ENCODE measurements around the gene ZNF579. TPM values are rescaled to one million over a fixed set of nuclear protein-coding genes. Genes with fewer than 3 reads are reported as not detected.

Gene ZNF579
- total RNA-seq, 1 donor from 2014 or later, result 58.0 TPM

GRCh38 chr19:55603581-55604292, 23.1 kb upstream of the ZNF579 start:
- no peak overlapping the region for H3K4me3 ChIP-seq (ENCODE audit: insufficient read depth, low read depth, low read length)

GRCh38 chr19:55603115-55603514, 22.5 kb upstream of the ZNF579 start:
- Histone ChIP-seq H3K27me3 (ENCODE audit: insufficient read depth, low read length) (no peaks in the 10 kb centered on the region), H4K20me1 (ENCODE audit: insufficient read depth, low read length) (peaks cover 19% of the 10 kb centered on the region), H3K4me2 (ENCODE audit: low read length) (no peak overlapping the region), H3K79me2 (ENCODE audit: insufficient read depth, low read length) (peaks cover 32% of the 10 kb centered on the region), H3K9ac (ENCODE audit: low read length) (no peak overlapping the region), H2AFZ (ENCODE audit: low read depth, low read length) (no peak overlapping the region), H3K27ac (ENCODE audit: low read depth, low read length) (no peak overlapping the region), H3K4me3 (ENCODE audit: insufficient read depth, low read depth, low read length) (no peak overlapping the region), H3K9me3 (ENCODE audit: insufficient read depth, low read depth, low read length) (no peaks in the 10 kb centered on the region), H3K36me3 (ENCODE audit: insufficient read depth, low read length) (no peaks in the 10 kb centered on the region), H3K4me1 (ENCODE audit: insufficient read depth, low read length) (peaks cover 14% of the 10 kb centered on the region)
- Mint-ChIP-seq H3K27me3 (ENCODE audit: low read depth, unreplicated experiment) (no peaks in the 10 kb centered on the region), H3K9me3 (ENCODE audit: unreplicated experiment) (peaks cover 5% of the 10 kb centered on the region), H3K27ac (ENCODE audit: unreplicated experiment) (no peak overlapping the region), H3K4me1 (ENCODE audit: low read depth, unreplicated experiment) (peaks cover 19% of the 10 kb centered on the region), H3K4me3 (ENCODE audit: unreplicated experiment) (no peak overlapping the region), H3K36me3 (ENCODE audit: low read depth, unreplicated experiment) (peaks cover 7% of the 10 kb centered on the region)
- FAIRE-seq (no peak), DNase-seq (ENCODE audit: low read depth) (no peak)
- TF ChIP-seq CTCF (IDR thresholded peaks at IDR 0.05; ENCODE audit: insufficient read depth, low read depth, low read length) (no peak), EZH2 (IDR thresholded peaks at IDR 0.05; ENCODE audit: insufficient read depth, low read length) (no peak)

More at GRCh38 chr19:55603581-55604292, 23.1 kb upstream of the ZNF579 start:
- Histone ChIP-seq H3K36me3 (ENCODE audit: insufficient read depth, low read length) (no peaks in the 10 kb centered on the region), H3K9me3 (ENCODE audit: insufficient read depth, low read depth, low read length) (no peaks in the 10 kb centered on the region), H3K27ac (ENCODE audit: low read depth, low read length) (no peak overlapping the region), H2AFZ (ENCODE audit: low read depth, low read length) (no peak overlapping the region), H3K4me2 (ENCODE audit: low read length) (peak overlapping the region; percentile 99), H3K4me1 (ENCODE audit: insufficient read depth, low read length) (peaks cover 14% of the 10 kb centered on the region), H3K79me2 (ENCODE audit: insufficient read depth, low read length) (peaks cover 34% of the 10 kb centered on the region), H3K27me3 (ENCODE audit: insufficient read depth, low read length) (no peaks in the 10 kb centered on the region), H3K9ac (ENCODE audit: low read length) (no peak overlapping the region), H4K20me1 (ENCODE audit: insufficient read depth, low read length) (peaks cover 22% of the 10 kb centered on the region)
- Mint-ChIP-seq H3K4me3 (ENCODE audit: unreplicated experiment) (peak overlapping the region; percentile 69), H3K27ac (ENCODE audit: unreplicated experiment) (no peak overlapping the region), H3K36me3 (ENCODE audit: low read depth, unreplicated experiment) (peaks cover 9% of the 10 kb centered on the region), H3K9me3 (ENCODE audit: unreplicated experiment) (peaks cover 3% of the 10 kb centered on the region), H3K27me3 (ENCODE audit: low read depth, unreplicated experiment) (no peaks in the 10 kb centered on the region), H3K4me1 (ENCODE audit: low read depth, unreplicated experiment) (peaks cover 16% of the 10 kb centered on the region)
- no peak for DNase-seq (ENCODE audit: low read depth)
- no peak for TF ChIP-seq CTCF (IDR thresholded peaks at IDR 0.05; ENCODE audit: insufficient read depth, low read depth, low read length)
- TF ChIP-seq EZH2 (IDR thresholded peaks at IDR 0.05; ENCODE audit: insufficient read depth, low read length), result no peak
- FAIRE-seq, result no peak

Data from astrocyte (in vitro differentiated cells and primary cell).